Activated effector memory CD4-positive, alpha-beta T cell treated with Interleukin-2 at 50 U/mL for 16 hours (primary cell): ENCODE data around the gene CPLX3.

Experiments
- DNase-seq: peaks from one replicate; pipeline ENCODE4 v3.0.0-alpha.2; 2020

Gene CPLX3

DNA sequence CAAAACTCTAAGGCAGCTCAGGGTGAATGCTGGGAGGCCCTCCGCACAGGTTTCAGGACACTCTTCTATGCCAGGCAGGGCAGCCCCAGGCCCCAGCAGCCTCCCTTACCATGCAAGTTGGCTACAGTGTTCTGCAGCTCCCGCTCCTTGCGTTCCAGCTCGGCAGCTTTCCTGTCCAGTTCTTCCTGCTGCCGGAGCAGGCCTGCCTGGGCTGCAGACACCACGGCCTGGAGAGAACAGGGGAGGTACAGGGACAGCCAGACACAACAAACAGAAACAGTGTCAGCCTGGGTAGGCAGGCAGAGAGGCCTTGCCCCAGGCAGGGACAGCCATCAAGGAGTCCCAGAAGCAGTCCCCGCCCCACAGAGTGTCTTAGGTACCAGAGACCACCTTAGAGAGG, 25.5 kb downstream of the CPLX3 start:
- DNase-seq: no peak

DNA sequence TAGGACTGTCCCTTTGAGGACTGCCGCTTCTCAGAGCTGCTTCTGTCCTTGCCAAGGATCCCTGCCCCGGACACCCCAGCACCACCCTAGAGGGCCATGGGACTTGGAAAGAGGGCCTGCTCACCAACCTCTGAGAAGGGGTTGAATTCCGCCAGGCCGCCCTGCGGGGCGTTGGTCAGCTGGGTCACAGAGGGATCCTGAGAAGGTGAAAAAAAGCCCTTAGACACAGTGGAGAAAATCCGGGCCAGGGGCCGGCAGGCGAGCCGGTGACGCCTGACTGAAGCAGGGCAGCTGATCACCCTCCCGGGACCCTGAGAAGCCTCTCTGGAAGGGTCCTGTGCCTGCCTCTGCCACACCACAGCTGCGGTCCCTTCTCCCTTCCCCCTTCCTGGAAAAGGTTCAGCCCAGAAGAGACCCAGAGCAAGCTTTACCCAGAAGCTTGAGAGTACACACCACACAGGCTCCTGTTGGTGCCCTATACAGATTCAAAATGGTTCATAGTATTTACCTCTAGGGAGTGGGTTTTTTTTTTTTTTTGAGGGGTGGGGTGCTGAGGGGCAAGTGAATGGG, 28.1 kb downstream of the CPLX3 start:
- DNase-seq: no peak

DNA sequence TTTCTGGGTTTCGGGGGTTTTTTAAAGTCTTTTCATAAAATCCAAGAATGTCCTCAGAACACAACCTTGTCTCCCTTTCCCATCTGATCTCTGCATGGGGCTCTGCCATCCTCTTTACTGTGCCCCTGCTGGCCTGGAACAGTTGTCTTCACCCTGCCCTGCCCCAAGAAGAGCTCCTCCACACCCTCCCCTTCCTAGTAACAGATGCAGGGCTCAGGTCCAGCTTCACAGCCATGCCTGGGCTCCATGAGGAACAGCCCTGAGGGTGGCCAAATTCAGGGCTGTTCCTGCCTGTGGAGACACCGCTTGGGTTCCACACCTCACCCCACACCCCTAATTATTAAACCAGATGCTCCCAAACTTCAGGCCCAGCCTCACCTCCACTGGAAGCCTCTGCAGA, 29.4 kb downstream of the CPLX3 start:
- no peak for DNase-seq

DNA sequence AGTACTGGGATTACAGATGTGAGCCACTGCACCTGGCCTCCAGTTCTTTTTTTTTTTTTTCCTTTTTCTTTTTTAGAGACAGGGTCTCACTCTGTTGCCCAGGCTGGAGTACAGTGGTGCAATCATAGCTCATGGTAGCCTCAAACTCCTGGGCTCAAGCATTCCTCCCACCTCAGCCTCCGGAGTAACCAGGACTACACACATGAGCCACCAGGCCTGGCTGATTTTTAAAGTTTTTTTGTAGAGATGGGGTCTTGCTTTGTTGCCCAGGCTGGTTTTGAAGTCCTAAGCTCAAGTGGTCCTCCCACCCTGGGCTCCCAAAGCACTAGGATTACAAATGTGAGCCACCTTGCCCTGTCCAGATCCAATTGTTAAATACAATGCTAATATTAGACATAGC, 30.1 kb downstream of the CPLX3 start:
- DNase-seq: no peak

DNA sequence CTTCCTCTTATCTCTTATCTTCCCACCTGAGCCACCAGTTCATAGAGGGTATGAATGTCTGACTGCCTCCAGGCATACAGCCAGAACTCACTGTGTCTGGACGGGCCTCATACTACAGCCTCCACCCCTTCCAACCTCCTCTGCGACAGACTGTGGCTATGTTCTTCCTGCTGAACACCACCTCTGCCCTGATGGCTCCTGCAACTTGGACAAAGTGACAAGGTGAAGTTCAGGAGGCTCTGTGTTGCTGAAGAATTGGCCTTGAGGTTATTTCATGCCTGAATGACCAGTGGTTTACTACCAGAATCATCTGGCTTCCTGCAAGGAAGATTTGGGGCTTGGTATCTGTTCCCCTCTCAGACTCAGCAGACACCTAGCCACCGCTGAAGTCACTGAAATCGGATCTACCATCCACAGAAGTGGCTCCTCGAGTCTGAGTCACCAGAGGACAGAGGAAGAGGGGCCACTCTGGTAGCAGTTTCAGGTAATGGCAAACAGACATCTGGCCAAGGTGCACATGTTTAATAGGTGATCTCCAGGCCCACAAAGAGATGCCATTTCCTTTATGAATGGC, 30.7 kb downstream of the CPLX3 start:
- no peak for DNase-seq

DNA sequence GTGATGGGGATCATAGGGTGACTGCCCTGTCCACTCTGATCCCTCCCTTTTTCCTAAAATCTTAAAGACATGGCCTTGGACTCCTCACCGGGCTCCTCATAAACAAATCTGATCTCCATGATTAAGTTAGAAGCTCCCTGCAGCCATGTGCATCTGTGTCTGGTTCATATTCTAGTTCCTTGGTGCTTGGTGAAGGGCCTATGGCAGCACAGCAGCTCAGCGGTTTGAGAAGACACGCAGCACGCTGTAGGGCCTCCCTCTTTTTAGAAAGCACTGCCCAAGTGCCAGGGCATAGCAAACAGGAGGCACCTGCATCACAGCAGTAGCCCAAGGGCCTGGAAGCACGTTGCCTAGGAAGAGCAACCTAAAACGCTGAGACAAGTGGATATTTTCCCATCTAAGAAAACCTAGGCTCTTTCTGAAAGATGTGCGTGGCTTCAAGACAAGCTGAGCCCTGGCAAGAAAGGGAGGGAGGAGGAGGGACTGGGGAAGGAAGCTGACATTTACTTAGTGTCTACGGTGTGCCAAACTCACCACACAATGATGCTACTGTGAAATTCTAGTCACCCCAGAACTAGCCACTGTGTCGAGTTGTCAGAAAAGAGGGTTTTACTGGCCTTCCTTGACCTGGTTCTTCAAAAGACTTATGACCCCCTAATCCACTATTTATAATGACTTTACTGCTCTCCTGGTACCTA, 31.4 kb downstream of the CPLX3 start:
- DNase-seq: no peak

DNA sequence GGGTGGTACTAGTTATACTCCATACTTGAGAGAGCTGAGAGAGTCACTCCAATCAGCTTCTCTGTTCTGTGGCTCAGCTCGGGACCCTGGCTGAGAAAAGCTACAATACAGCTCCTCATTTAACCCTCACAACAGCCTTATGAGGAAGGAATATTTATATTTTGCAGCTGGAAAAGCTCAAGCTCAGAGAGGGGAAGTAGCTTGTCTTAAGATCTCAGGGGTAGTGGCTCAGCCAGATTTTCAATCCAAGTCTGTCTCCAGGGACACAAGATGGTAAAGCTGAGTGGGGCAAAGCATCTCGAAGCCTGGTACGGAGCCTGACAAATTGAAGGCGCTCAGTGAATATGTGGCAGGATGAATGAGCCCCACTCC, 31.9 kb downstream of the CPLX3 start:
- no peak for DNase-seq

DNA sequence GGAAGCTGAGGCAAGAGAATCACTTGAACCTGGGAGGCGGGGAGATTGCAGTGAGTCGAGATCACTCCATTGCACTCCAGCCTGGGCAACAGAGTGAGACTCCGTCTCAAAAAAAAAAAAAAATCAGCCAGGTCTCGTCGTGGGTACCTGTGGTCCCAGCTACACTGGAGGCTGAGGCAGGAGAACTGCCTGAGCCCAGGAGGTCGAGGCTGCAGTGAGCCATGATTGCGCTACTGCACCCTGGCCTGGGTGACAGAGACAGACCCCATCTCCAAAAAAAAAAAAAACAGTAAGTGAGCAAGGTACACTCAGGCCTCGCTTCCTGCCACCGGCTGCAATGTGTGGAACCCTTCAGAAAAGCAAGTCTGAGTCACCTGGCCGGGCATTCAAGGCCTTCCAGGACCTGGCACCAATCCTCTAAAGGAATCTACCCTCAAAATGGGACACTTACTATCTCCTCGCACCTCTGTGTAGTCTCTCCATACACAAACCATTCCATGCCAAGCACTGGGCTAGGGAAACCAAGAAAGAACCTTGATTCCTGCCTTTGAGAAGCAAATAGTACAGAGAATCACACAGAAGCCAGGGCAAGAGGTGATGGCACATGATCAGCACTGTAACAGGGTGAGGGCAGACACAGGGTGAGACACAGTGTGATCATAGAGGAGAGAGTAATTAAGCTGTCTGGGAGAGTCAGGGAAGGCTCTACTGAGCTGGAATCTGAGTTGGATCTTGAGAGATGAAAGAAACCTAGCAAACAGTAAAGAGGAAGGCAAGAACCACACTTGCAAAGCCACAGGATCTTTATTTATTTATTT, 37.0 kb downstream of the CPLX3 start:
- DNase-seq: no peak

DNA sequence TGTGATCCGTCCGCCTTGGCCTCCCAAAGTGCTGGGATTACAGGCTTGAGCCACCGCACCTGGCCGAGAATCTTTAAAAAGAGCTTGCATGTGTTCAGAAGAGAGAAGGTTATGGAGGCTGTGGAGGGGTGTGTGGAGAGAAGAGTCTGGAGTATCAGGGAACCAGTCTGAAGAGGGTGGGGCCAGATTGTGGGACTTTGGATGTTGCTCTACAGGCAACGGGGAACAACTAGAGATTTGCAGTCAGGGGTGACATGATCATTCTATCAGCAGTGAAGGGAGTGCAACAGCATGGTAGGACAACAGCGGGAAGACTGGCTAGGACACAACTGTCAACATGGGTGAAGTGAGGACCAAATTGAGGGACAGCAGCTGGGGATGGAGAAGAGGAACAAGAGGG, 37.9 kb downstream of the CPLX3 start:
- no peak for DNase-seq

DNA sequence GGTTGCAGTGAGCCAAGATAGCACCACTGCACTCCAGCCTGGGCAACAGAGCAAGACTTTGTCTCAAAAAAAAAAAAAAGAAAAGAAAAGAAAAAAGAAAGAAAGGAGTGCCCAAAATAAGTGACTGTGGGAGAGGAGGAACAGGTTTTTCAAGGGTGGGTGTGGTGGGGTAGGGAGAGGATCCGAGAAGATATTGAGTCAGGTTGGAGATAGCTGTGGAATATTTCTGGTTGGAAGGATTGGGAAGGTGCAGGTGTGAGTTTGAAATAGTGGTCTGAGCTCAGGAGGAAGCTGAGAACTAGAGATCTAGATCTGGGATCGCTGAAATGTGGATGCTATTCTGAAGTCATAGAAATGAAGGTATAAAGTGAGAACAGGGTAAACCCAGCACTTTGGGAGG, 38.9 kb downstream of the CPLX3 start:
- no peak for DNase-seq

DNA sequence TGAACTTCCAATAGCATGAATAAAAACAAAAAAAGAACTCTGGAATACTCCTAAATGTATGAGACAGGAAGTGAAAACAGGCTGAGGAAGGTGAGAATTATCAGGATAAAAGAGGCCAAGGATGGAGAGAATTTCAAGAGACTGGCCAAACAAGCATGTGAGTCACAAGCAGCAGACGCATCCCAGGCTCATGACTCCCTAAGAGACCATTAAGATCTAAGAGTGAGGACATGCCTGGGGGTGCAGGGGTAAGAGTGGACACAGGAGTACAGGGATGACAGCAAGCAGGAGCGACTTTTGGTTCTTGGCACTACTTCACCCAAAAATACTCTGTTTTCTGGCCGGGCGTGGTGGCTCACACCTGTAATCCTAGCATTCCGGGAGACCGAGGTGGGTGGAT, 39.7 kb downstream of the CPLX3 start:
- DNase-seq: no peak

DNA sequence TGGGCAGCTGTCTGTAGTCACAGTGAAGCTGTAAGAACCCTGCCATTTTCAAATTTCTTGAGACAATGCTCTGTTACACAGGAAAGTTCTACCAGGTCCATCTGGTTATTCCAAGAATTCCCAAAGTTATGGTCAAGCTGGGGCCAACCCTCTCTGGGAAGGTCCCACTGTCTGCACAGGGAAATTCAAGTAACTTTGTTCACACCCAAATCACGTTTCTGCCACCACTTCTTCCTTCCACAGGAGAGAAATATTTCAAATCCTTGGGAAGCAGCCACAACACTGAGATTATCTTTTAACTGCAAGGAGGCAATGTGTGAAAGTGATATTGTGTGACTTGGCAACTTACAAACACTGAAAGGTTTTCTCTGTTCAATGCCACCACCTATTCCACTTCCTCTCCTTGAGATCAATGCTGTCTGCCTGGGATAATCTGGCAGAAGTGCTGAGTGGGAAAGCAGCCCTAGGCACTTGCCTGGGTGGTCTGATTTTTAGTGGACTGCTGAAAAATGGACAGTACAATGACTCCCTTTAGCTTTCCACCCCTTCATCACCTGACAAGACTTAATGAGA, 41.1 kb downstream of the CPLX3 start:
- no peak for DNase-seq

DNA sequence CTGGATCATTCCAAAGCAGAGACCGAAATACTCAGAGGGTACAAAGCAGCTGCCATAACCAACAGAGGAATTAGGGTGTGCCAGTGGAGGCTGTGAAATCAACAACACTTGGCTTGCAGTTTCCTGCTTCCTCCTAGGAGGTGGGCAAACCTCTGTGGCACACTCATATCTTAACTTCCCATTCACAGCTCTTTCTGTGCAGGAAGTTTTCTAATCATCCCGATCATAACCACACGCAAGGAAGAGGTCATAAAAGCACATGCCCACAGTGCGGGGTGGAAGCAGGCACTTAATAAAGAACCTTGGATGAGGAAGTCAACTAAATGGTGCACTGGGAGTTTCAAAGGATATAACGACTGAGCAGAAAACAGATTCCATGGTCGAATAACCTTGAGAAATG, 41.6 kb downstream of the CPLX3 start:
- no peak for DNase-seq

DNA sequence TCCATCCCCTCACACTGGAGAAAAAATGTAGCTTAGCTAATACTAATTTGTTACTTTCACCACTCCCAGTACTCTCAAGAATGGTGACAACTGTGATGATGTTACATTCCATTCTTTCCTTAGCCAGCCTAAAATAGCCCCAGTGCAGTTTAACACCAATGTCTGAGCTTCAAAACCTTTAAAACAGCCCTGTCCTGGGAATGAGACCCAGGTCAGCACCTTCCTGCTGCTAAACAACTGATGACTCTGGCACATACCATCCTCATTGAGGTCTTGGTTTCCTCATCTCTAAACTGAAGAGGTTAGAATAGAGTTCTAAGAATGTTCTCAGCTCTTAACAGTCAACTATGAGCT, 42.9 kb downstream of the CPLX3 start:
- DNase-seq: no peak

DNA sequence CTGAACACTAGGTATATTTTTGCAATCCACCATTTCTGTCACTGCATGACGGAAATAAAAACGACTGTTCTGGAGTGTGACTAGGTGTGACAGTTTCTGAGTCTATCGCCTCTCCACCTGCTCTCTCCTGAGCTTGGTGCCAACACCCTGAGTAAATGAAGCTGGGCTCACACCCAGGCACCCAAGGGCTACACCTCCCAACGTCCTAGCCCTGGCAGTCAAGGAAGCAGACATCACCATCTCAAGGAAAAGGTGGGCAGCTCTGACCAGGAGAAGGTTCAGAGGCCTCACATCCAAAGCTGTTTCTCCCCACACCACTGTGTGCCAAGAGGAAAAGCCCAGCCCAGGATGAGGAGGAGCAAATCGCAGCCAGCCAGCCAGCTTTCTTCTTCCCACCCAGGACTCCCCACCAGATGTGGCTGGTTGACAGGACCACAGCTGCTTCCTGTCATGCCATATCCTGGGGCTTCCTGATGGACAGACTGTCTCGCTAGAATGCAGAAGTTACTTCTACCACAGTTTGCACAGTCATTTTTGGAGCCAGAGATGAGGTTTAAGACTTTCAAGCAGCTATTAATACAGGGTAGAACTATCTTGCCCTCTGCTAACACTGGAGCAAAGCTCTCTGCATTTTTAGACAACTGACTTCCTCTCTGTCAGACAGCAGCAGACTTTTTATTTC, 43.4 kb downstream of the CPLX3 start:
- DNase-seq: no peak

DNA sequence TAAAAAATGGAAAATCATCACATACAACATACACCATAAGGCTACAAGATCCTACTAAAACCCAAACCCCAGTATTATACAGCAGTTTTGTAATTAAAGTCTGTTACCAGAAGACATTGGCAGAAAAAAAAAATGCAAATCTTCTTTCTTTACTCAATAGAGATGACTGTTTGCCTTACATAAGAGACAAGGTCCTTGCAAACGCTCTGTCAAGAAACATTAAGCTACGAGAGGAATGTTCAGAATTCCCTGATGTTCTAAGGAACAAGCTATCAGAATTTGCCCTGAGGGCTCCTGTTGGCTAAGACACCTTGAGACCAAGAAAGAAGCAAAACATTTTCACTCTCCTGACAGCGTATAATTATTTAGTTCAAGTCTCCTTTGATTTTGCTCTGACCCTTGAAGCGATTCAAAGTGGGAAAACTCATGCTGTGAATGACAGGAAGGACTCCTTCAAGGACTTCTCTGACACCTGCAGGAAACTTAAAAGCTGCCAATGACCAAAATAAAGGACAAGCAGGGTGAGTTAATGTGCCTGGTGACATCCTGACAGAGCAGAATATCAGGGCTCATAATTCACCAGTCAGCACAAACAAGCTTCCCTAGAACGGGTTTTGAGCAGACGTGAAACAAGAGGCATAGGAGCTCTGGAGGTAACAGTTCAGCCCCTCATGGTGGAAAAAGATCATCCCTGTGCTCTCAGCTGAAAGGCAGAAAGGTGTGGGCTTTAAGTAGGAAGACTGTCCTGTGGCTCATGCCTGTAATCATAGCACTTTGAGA, 44.2 kb downstream of the CPLX3 start:
- DNase-seq: no peak

DNA sequence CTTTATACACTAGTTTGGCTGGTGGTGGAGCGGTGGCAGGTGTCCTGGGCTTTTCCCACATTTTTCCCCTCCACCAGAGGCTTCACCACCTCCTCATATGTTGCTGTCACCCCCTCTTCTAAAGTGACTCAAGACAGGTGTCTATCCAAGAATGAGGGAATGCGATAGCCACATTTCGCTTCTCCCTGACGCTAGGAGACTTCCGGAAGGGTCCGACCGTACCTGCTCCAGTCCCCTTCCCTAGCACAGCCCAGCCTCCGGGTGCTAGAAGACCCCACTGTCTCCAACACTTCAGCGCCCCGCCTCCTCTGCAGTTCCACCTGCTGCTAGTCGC, 46.2 kb downstream of the CPLX3 start:
- no peak for DNase-seq

DNA sequence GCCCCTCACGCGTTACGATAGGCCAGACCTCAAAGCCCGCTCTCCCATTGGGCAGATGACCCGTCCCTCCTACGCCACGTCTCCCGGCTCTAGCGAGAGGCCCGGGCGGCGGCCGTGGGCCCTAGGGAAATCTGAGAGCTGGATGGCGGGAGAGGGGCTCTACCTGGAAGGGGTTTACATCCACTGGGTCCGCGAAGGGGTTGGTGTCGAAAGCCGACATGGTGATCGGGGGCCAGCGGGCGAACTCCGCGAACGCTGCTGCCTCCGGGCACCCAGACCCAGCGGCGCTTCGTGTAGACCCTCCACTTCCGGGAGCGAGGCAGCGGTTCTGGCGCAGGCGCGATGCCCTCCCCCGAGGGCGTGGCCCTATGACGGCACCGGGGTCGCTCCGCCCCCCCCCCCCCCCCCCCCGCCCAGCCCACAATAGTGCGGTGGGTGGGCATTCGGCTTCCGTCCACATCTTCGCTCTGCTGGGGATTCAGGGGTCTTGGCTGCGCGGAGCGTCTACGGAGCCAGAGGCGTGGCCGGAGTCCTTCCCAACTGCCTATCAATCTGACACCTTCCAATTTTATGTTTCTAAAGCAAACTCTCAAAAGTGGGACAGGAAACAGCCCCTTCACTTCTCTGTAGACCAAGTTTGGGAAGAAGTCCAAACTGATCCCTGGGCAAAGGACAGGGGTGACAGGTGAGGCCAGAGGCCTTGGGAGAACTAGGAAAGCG, 46.8 kb downstream of the CPLX3 start, which contains the start of gene SCAMP2:
TSS of gene SCAMP2 (minus strand) at position 330 of the 720 bp plus-strand sequence. CDS start at position 220, 110 bp downstream.
- peak; percentile 85 for DNase-seq

DNA sequence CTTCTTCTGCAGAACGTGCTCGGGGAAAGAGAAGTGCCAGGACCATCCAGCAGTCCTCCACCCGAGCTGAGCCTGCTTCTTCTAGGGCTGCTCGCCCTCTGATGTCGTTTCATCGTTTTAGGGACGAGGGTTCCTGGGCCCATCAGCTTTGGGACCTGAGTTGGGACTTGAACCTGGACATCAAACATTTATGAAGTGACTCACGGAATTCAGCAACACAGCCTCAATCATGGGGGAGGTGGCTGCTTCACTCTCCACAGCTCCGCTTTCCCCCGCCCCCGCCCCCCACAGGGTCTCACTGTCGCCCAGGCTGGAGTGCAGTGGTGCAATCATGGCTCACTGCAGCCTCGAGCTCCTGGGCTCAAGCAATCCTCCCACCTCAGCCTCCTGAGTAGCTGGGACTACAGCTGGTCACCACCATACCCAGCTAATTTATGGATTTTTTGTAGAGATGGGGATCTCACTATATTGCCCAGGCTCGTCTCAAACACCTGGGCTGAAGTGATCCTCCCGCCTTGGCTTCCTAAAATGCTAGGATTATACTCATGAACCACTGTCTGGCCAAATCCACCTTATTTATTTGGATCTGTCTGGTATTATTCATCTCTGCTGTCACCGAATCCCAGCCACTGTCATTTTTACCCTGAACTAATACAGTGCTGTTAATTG, 47.5 kb downstream of the CPLX3 start:
- no peak for DNase-seq

DNA sequence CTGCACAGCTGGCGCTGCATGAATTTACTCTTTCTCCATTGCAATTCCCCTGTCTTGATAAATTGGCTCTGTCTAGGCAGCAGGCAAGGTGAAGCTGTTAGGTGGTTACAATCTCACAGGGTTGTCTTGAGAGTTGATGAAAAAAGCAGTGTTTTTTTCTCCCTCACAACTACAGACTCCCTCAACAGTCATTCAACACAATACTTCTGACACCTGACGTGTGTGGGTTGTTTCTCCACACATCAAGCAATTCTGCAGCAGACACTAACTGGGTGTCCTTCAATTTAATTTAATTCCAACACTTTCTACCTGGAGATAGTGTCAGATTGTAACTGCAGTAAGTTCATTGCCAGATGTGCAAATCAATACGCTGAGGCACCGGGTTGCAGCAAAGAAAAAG, 51.8 kb downstream of the CPLX3 start:
- no peak for DNase-seq
